Trophoblast cell (in vitro differentiated cells and primary cell): ENCODE data around the gene RPS21.

Source experiments
- DNase-seq, 2 donors: peaks; one replicate each; pipeline ENCODE4 v3.0.0-alpha.2; 2016
- H2AFZ ChIP-seq: 2 replicates; pipeline ENCODE4 v1.6.1; 2013; ENCODE audit warnings: low read length, moderate library complexity, mild to moderate bottlenecking; ENCODE audit not compliant: insufficient read depth, poor library complexity
- H2AK5ac ChIP-seq: 2 replicates; pipeline ENCODE4 v1.6.1; 2013; ENCODE audit warnings: mild to moderate bottlenecking, low read length
- H2BK120ac ChIP-seq: 2 replicates; pipeline ENCODE4 v1.6.1; 2013; ENCODE audit warnings: low read length, mild to moderate bottlenecking, moderate library complexity; ENCODE audit not compliant: insufficient read depth, poor library complexity
- H2BK12ac ChIP-seq: 2 replicates; pipeline ENCODE4 v1.6.1; 2013; ENCODE audit warnings: mild to moderate bottlenecking, low read length, moderate library complexity
- H2BK5ac ChIP-seq: 2 replicates; pipeline ENCODE4 v1.6.1; 2013; ENCODE audit warnings: low read length, low read depth, moderate library complexity, mild to moderate bottlenecking; ENCODE audit not compliant: poor library complexity
- H3K14ac ChIP-seq: 2 replicates; pipeline ENCODE4 v1.6.1; 2013; ENCODE audit warnings: mild to moderate bottlenecking, low read length
- H3K18ac ChIP-seq: 2 replicates; pipeline ENCODE4 v1.6.1; 2013; ENCODE audit warnings: mild to moderate bottlenecking, low read length
- H3K23ac ChIP-seq: 2 replicates; pipeline ENCODE4 v1.6.1; 2013; ENCODE audit warnings: low read length
- H3K27ac ChIP-seq: 2 replicates; pipeline ENCODE4 v1.5.1; 2013; ENCODE audit warnings: low read depth, mild to moderate bottlenecking, inconsistent platforms, low read length, moderate library complexity
- H3K27me3 ChIP-seq: 2 replicates; pipeline ENCODE4 v1.6.1; 2013; ENCODE audit warnings: inconsistent platforms, mild to moderate bottlenecking, low read length, moderate library complexity; ENCODE audit not compliant: insufficient read depth
- H3K36me3 ChIP-seq, 2 experiments: 1 replicate in 1 of 2; 2 replicates in 1 of 2; pipeline ENCODE4 v1.6.1; 2013; ENCODE audit warnings: low read length in 2 of 2, mild to moderate bottlenecking in 2 of 2, moderate library complexity in 1 of 2; ENCODE audit not compliant: insufficient read depth in 2 of 2, control insufficient read depth in 1 of 2
- H3K4ac ChIP-seq: 2 replicates; pipeline ENCODE4 v1.6.1; 2013; ENCODE audit warnings: low read depth, mild to moderate bottlenecking, low read length, moderate library complexity
- H3K4me1 ChIP-seq, 2 experiments: 1 replicate in 1 of 2; 2 replicates in 1 of 2; pipeline ENCODE4 v1.6.1; 2013; ENCODE audit warnings: low read length in 2 of 2, mild to moderate bottlenecking in 2 of 2, moderate library complexity in 1 of 2; ENCODE audit not compliant: insufficient read depth in 2 of 2, control insufficient read depth in 1 of 2
- H3K4me2 ChIP-seq: 2 replicates; pipeline ENCODE4 v1.6.1; 2013; ENCODE audit warnings: inconsistent platforms, mild to moderate bottlenecking, low read length, moderate library complexity
- H3K4me3 ChIP-seq: 2 replicates; pipeline ENCODE4 v1.5.1; 2013; ENCODE audit warnings: mild to moderate bottlenecking, low read depth, low read length, inconsistent platforms
- H3K79me1 ChIP-seq: one replicate; pipeline ENCODE4 v1.6.1; 2013; ENCODE audit warnings: low read length
- H3K79me2 ChIP-seq: 2 replicates; pipeline ENCODE4 v1.6.1; 2013; ENCODE audit warnings: low read length, mild to moderate bottlenecking; ENCODE audit not compliant: control insufficient read depth, insufficient read depth, poor library complexity
- H3K9ac ChIP-seq: 2 replicates; pipeline ENCODE4 v1.6.1; 2013; ENCODE audit warnings: mild to moderate bottlenecking, low read length
- H3K9me3 ChIP-seq: 2 replicates; pipeline ENCODE4 v1.6.1; 2013; ENCODE audit warnings: low read depth, mild to moderate bottlenecking, control low read depth, inconsistent platforms, low read length; ENCODE audit not compliant: insufficient read depth
- H4K12ac ChIP-seq: 2 replicates; pipeline ENCODE4 v1.6.1; 2013; ENCODE audit warnings: low read depth, mild to moderate bottlenecking, low read length, moderate library complexity
- H4K8ac ChIP-seq: 2 replicates; pipeline ENCODE4 v1.6.1; 2013; ENCODE audit warnings: low read depth, mild to moderate bottlenecking, low read length, moderate library complexity
- H4K91ac ChIP-seq: one replicate; pipeline ENCODE4 v1.6.1; 2013; ENCODE audit warnings: low read depth, mild to moderate bottlenecking, low read length, moderate library complexity
- WGBS: extraction: QIAGEN DNeasy Blood & Tissue Kit; methylation state at CpG from one replicate; pipeline ENCODE4 v1.1.7; 2013; ENCODE audit warnings: missing lambda C conversion rate; ENCODE audit not compliant: insufficient read length, insufficient coverage; ENCODE audit errors: extremely low coverage; 5-methylcytosine and 5-hydroxymethylcytosine counted together

RPS21 gene

DNA sequence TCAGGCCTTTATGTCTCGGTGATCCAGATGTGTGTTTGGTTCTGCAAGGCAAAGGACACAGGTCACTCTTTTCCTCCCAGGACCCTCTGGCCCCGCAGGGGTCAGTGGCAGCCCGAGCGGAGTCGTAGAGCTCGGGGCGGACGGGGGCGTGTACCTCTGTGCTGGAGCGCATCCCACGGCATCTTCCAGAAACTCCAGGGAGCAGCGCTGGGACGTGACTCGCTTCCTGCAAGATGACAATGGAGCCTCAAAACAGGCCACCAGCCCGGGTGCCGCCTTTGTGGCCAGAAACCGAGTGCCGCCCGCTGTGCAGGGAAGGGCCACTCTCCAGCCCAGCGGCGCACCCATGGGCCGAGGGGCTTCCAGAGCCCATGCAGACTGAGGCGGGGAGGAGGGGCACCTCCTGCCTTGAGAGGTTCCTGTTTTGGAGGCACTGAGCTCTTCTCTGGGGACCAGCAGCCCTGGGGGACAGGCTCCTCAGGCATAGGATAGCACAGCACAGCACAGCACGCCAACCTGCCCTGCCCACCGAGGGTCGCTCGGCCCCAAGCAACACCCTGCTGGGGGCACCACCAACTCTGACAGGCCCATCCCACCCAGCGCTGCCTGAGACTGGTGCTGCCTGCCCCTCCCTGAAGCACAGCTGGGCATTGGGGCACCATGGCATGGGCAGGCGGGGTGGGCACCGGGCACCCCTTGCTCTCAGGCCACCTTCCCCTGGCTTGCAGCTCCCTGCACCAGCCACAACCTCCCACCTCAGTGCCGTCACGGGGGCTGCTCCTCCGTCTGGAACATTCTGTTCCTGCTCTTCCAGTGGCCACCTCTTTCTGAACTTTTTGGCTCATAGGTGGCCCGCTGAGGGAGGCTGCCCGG, 9.7 kb downstream of the RPS21 start:
- DNase-seq: no peak
- Histone ChIP-seq H4K8ac (no peak overlapping the region), H4K91ac (no peak overlapping the region), H3K14ac (no peak overlapping the region), H2BK120ac (no peak overlapping the region), H3K79me2 (no peaks in the 10 kb centered on the region), H2BK5ac (no peak overlapping the region), H3K18ac (no peak overlapping the region), H3K27ac (no peak overlapping the region), H4K12ac (no peak overlapping the region), H2AK5ac (no peak overlapping the region), H2BK12ac (no peak overlapping the region), H3K4ac (no peak overlapping the region), H3K4me2 (no peak overlapping the region), H3K79me1 (no peaks in the 10 kb centered on the region), H3K9me3 (peaks cover 7% of the 10 kb centered on the region), H3K23ac (no peak overlapping the region), H2AFZ (no peak overlapping the region), H3K36me3 (peaks cover 28 to 36% of the 10 kb centered on the region in 2 experiments), H3K27me3 (no peaks in the 10 kb centered on the region), H3K4me3 (no peak overlapping the region), H3K9ac (no peak overlapping the region), H3K4me1 (no peaks in the 10 kb centered on the region)
- WGBS: no CpG with 5 or more reads among the region's 35 CpGs

GRCh38 chr20:62398120-62398821, 11.4 kb downstream of the RPS21 start:
- no peak overlapping the region for H3K14ac ChIP-seq
- H3K23ac ChIP-seq: no peak overlapping the region
- no peaks in the 10 kb centered on the region for H3K79me2 ChIP-seq
- H2AK5ac ChIP-seq: no peak overlapping the region
- no peak overlapping the region for H4K91ac ChIP-seq
- H4K12ac ChIP-seq: no peak overlapping the region
- H3K79me1 ChIP-seq: no peaks in the 10 kb centered on the region
- H3K27ac ChIP-seq: no peak overlapping the region
- no peak overlapping the region for H2AFZ ChIP-seq
- no peak overlapping the region for H3K9ac ChIP-seq
- H3K36me3 ChIP-seq: peaks cover 18 to 24% of the 10 kb centered on the region in 2 experiments
- no CpG with 5 or more reads among the region's 19 CpGs for WGBS
- no peak for DNase-seq
- no peak overlapping the region for H3K4ac ChIP-seq
- no peaks in the 10 kb centered on the region for H3K4me1 ChIP-seq
- H3K4me2 ChIP-seq: no peak overlapping the region
- no peak overlapping the region for H3K18ac ChIP-seq
- no peak overlapping the region for H3K4me3 ChIP-seq
- no peak overlapping the region for H2BK120ac ChIP-seq
- H4K8ac ChIP-seq: no peak overlapping the region
- H3K9me3 ChIP-seq: peaks cover 8% of the 10 kb centered on the region
- H3K27me3 ChIP-seq: no peaks in the 10 kb centered on the region
- no peak overlapping the region for H2BK12ac ChIP-seq
- H2BK5ac ChIP-seq: no peak overlapping the region

GRCh38 chr20:62400021-62400420, 13.1 kb downstream of the RPS21 start:
- H3K9me3 ChIP-seq: peaks cover 10% of the 10 kb centered on the region
- H2BK5ac ChIP-seq: no peak overlapping the region
- H2AK5ac ChIP-seq: no peak overlapping the region
- DNase-seq: no peak
- H3K4me3 ChIP-seq: no peak overlapping the region
- no peak overlapping the region for H3K9ac ChIP-seq
- no peak overlapping the region for H3K23ac ChIP-seq
- H3K27ac ChIP-seq: no peak overlapping the region
- H3K4me1 ChIP-seq: no peaks in the 10 kb centered on the region
- H2BK12ac ChIP-seq: no peak overlapping the region
- H3K4me2 ChIP-seq: no peak overlapping the region
- H4K12ac ChIP-seq: no peak overlapping the region
- no peak overlapping the region for H2BK120ac ChIP-seq
- H3K14ac ChIP-seq: no peak overlapping the region
- H2AFZ ChIP-seq: no peak overlapping the region
- H3K79me2 ChIP-seq: no peaks in the 10 kb centered on the region
- no peaks in the 10 kb centered on the region for H3K79me1 ChIP-seq
- no peaks in the 10 kb centered on the region for H3K27me3 ChIP-seq
- H4K8ac ChIP-seq: no peak overlapping the region
- no peak overlapping the region for H3K18ac ChIP-seq
- no CpG with 5 or more reads among the region's 7 CpGs for WGBS
- no peak overlapping the region for H3K4ac ChIP-seq
- peaks cover 5 to 10% of the 10 kb centered on the region in 2 experiments for H3K36me3 ChIP-seq
- no peak overlapping the region for H4K91ac ChIP-seq

DNA sequence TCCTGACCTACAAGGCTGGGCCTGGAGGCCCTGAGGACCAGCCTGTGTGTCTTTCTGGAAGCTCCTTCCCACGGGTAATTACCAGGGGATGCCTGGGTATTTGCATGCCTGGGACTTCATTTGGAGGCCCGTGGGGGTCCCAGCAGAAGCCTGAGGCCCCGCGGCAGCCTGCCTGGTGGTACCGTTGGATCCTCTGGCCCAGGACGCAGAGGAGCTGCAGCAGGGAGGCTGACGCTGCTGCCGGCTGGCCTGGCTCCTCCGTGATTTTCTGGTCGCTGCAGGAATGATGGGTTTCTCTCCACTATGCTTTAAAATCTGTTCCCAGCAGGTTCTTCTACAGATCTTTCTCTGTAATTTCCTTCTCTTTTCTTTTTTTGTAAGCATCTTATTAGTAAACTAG, 13.6 kb downstream of the RPS21 start:
- no CpG with 5 or more reads among the region's 10 CpGs for WGBS

More for the DNA sequence above, 13.6 kb downstream of the RPS21 start:
- Histone ChIP-seq H2AK5ac (no peak overlapping the region), H3K4me1 (no peaks in the 10 kb centered on the region), H3K79me1 (no peaks in the 10 kb centered on the region), H3K18ac (no peak overlapping the region), H2BK5ac (no peak overlapping the region), H3K4ac (no peak overlapping the region), H3K23ac (no peak overlapping the region), H2AFZ (no peak overlapping the region), H3K27ac (no peak overlapping the region), H4K12ac (no peak overlapping the region), H3K4me3 (no peak overlapping the region), H3K9ac (no peak overlapping the region), H3K79me2 (no peaks in the 10 kb centered on the region), H3K4me2 (no peak overlapping the region), H3K36me3 (peaks cover 5 to 10% of the 10 kb centered on the region in 2 experiments), H2BK120ac (no peak overlapping the region), H3K27me3 (no peaks in the 10 kb centered on the region), H4K8ac (no peak overlapping the region), H3K9me3 (peaks cover 10% of the 10 kb centered on the region), H2BK12ac (no peak overlapping the region), H4K91ac (no peak overlapping the region), H3K14ac (no peak overlapping the region)
- DNase-seq: no peak
